Left cardiac atrium (tissue), 4 donors: ENCODE results near the gene ZNF18. TPM values are rescaled to one million over a fixed set of nuclear protein-coding genes. Genes with fewer than 3 reads are reported as not detected.
"Not testable (repeated sequence)": the region's sequence is repeated elsewhere in the genome, so short reads cannot be mapped to it uniquely, and the experiment has no call there.

Experiments used
- ATAC-seq, 2 donors: fragments of 200-7000 bp; cut with Tn5 transposase; one replicate each; pipeline ENCODE4 v1.9.1; 2020; ENCODE audit warnings: mild to moderate bottlenecking in 2 of 2, moderate library complexity in 2 of 2
- DNase-seq: peaks from one replicate; pipeline ENCODE4 v3.0.0-alpha.2; 2020
- intact Hi-C, 2 donors: fragments of 100-400 bp; cut with DNase I; formaldehyde crosslinking; loops; one replicate each; pipeline versions ENCODE4 v1.14.1 to v1.15.1; 2022 to 2023
- total RNA-seq, 2 donors: library from RNA; stranded (reverse); fragmentation: NEBNext Ultra II Directional; extraction: Animal tissue kit (Norgen Biotek cat#: 25700); gene quantifications; one replicate each; pipeline ENCODE4 v1.2.1, GENCODE V29; 2021
- donor health status: DM: no; HTN: yes; CAD: no.
- donor health status: DM: no; HTN: yes; CAD: no; lungs with severe emphysema.
- donor health status: DM: yes; HTN: yes; CAD: no.
- donor health status: Dilated cardiomyopathy.

The ZNF18 gene
- total RNA-seq, 2 donors from 2014 or later: 3.8 to 5.4 TPM

GRCh38 chr17:11990363-11990983 is 6.8 kb downstream of the ZNF18 start:
- DNase-seq: no peak
- no peak for ATAC-seq
- intact Hi-C loops: no loop called here

- DNase-seq (no peak), ATAC-seq (peak; percentile 68 to 72)
- intact Hi-C loops: loop anchor here in 1 of 2 donors (5.0 kb wide), 2 partner anchors 340 to 1110 kb away; no protein-coding TSS in a partner anchor
Observed at GRCh38 chr17:11986942-11987329, 10.3 kb downstream of the ZNF18 start.

GRCh38 chr17:11986179-11986941 is 10.9 kb downstream of the ZNF18 start:
- intact Hi-C loops: loop anchor here in 1 of 2 donors (5.0 kb wide), 2 partner anchors 339 to 1109 kb away; no protein-coding TSS in a partner anchor
- no peak for DNase-seq

GRCh38 chr17:11981862-11982261 is 15.4 kb downstream of the ZNF18 start:
- no peak for ATAC-seq
- intact Hi-C loops: no loop called here
- no peak for DNase-seq

More at GRCh38 chr17:11986179-11986941, 10.9 kb downstream of the ZNF18 start:
- ATAC-seq: peak; percentile 59 to 82

- intact Hi-C loops: no loop called here
- DNase-seq: no peak
- ATAC-seq: no peak
Observed at GRCh38 chr17:11980813-11981212, 16.5 kb downstream of the ZNF18 start.

- no peak for ATAC-seq
- DNase-seq: no peak
- intact Hi-C loops: no loop called here
Observed at GRCh38 chr17:11979795-11980194, 17.5 kb downstream of the ZNF18 start.

- DNase-seq, ATAC-seq, intact Hi-C loops: not testable (repeated sequence)
Observed at GRCh38 chr17:11972741-11973140, 24.5 kb downstream of the ZNF18 start.

GRCh38 chr17:11969565-11969964 is 27.7 kb downstream of the ZNF18 start:
- no peak for ATAC-seq
- intact Hi-C loops: no loop called here

GRCh38 chr17:11954936-11955335 is 42.3 kb downstream of the ZNF18 start:
- intact Hi-C loops: no loop called here
- DNase-seq (no peak), ATAC-seq (no peak)

More at GRCh38 chr17:11969565-11969964, 27.7 kb downstream of the ZNF18 start:
- DNase-seq: no peak

GRCh38 chr17:11953924-11954323 is 43.4 kb downstream of the ZNF18 start:
- ATAC-seq: no peak
- DNase-seq: no peak
- intact Hi-C loops: no loop called here

- DNase-seq: no peak
- ATAC-seq: no peak
- intact Hi-C loops: no loop called here
Observed at GRCh38 chr17:11952610-11953009, 44.7 kb downstream of the ZNF18 start.

- intact Hi-C loops: no loop called here
- no peak for DNase-seq
- ATAC-seq: no peak
Observed at GRCh38 chr17:11950771-11951519, 46.3 kb downstream of the ZNF18 start.

GRCh38 chr17:11949571-11949970 is 47.7 kb downstream of the ZNF18 start:
- DNase-seq, intact Hi-C loops, ATAC-seq: not testable (repeated sequence)

GRCh38 chr17:11948789-11949188 is 48.5 kb downstream of the ZNF18 start:
- ATAC-seq: peak; percentile 53 to 95

GRCh38 chr17:11944587-11944986 is 52.7 kb downstream of the ZNF18 start:
- DNase-seq (no peak), ATAC-seq (peak in 1 of 2 donors; percentile 31)
- intact Hi-C loops: no loop called here

More at GRCh38 chr17:11948789-11949188, 48.5 kb downstream of the ZNF18 start:
- intact Hi-C loops: no loop called here
- DNase-seq: peak; percentile 39

GRCh38 chr17:11943759-11944347 is 53.4 kb downstream of the ZNF18 start:
- no peak for ATAC-seq
- intact Hi-C loops: no loop called here
- no peak for DNase-seq

GRCh38 chr17:11943086-11943485 is 54.2 kb downstream of the ZNF18 start:
- intact Hi-C loops, DNase-seq, ATAC-seq: not testable (repeated sequence)

- intact Hi-C loops: no loop called here
- ATAC-seq (no peak), DNase-seq (no peak)
Observed at GRCh38 chr17:11940904-11941303, 56.4 kb downstream of the ZNF18 start.

- ATAC-seq (no peak), DNase-seq (peak; percentile 57)
- intact Hi-C loops: loop anchor here (5.0 to 10.0 kb wide), 3 partner anchors 291 to 1061 kb away; no protein-coding TSS in a partner anchor
Observed at GRCh38 chr17:11935734-11936406, 61.4 kb downstream of the ZNF18 start.
